ENCODE measurements around the gene TMEM179B. TPM values are rescaled to one million over a fixed set of nuclear protein-coding genes. Genes with fewer than 3 reads are reported as not detected.

Gene TMEM179B
- polyA plus RNA-seq, 1 experiment: 97.1 TPM

DNA sequence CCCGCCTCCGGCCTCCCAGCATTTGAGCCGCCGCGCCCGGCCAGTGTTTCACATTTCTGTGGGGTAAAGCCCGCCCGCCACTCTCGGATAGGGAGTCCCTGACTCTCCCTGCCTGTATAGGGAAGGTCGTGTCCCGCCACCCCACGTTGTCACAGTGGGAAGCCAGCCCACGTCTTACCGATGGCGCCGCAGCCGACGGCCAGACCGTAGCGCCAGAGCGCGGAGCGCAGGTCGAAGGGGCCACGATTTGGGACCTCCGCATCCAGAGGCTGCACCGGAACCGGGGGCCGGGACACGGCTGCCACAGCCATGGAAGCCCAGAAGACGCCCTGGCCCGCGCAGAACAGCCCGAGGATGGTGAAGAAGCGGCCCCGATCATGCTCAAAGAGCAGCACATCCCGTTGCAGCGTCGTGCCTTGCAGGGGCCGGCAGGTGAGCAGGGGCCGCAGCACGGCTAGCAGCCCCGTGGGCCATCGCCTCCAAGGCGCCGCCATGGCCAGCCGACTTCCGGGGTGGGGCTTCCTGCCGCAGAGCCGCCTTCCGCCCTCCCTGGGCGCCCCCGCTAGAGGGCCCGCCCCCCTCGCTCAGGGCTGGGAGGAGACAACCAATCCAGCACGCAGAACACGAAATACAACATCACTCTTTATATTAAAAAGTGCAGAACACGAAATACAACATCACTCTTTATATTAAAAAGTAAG, 4.4 kb downstream of the TMEM179B start, which contains the start of gene TMEM223:
Gene TMEM223, minus strand, starts transcription at position 506 of the 701 bp plus-strand sequence. Its CDS starts 12 bp downstream, at position 494.
- peak; percentile 26 for DNase-seq (ENCODE audit: low read depth)
- peak; percentile 8; the same call in 1 of the 2 replicates for TF ChIP-seq CTCF (IDR thresholded peaks at IDR 0.05; ENCODE audit: insufficient read depth, low read depth, low read length)
- Histone ChIP-seq H3K27me3 (ENCODE audit: control insufficient read depth, insufficient read depth, low read length) (no peaks in the 10 kb centered on the region), H3K36me3 (ENCODE audit: control insufficient read depth, insufficient read depth, low read length) (peaks cover 21% of the 10 kb centered on the region), H3K4me3 (ENCODE audit: low read depth, low read length) (peak within 1 kb of the TSS; percentile 88)
- CTCF ChIA-PET: no interaction called here
- POLR2A ChIA-PET: interaction anchor here (0.7 kb wide), 1 partner anchor 48 kb away, joined by 13 read pairs; no protein-coding TSS in a partner anchor

GRCh38 chr11:62792202-62792575, 5.0 kb downstream of the TMEM179B start:
- no peak for TF ChIP-seq CTCF (IDR thresholded peaks at IDR 0.05; ENCODE audit: insufficient read depth, low read depth, low read length)
- no peak for DNase-seq (ENCODE audit: low read depth)
- Histone ChIP-seq H3K27me3 (ENCODE audit: control insufficient read depth, insufficient read depth, low read length) (no peaks in the 10 kb centered on the region), H3K36me3 (ENCODE audit: control insufficient read depth, insufficient read depth, low read length) (peaks cover 23% of the 10 kb centered on the region), H3K4me3 (ENCODE audit: low read depth, low read length) (no peak overlapping the region)
- ChIA-PET CTCF (no interaction called here), POLR2A (no interaction called here)

- CTCF ChIA-PET: no interaction called here
- DNase-seq (ENCODE audit: low read depth): no peak
- Histone ChIP-seq H3K36me3 (ENCODE audit: control insufficient read depth, insufficient read depth, low read length) (peaks cover 34% of the 10 kb centered on the region), H3K4me3 (ENCODE audit: low read depth, low read length) (no peak overlapping the region), H3K27me3 (ENCODE audit: control insufficient read depth, insufficient read depth, low read length) (no peaks in the 10 kb centered on the region)
- POLR2A ChIA-PET: interaction anchor here (0.6 kb wide), 1 partner anchor 38 kb away, joined by 3 read pairs; the partner anchor contains the start of gene STX5
- TF ChIP-seq CTCF (IDR thresholded peaks at IDR 0.05; ENCODE audit: insufficient read depth, low read depth, low read length): no peak
Measured at GRCh38 chr11:62794201-62794775, 7.1 kb downstream of the TMEM179B start.

DNA sequence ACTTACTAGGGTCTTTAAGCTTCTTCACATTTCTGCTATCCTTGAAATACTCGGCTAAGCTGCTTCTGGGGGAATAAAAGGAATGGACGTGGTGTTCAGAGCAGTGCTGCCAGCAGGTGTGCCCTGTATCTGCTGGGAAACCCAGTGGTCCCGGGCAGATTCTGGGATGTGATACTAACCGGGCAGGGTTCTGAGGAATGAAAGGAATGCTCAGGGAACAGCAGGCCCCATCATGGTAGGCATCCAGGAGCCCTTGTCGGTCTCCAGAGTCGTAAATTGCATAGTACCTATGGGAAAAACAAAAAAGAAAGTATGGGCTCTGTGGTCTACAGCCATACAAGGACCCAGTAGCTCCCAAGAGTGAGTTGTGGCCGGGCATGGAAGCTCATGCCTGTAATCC, 9.1 kb downstream of the TMEM179B start:
- Histone ChIP-seq H3K36me3 (ENCODE audit: control insufficient read depth, insufficient read depth, low read length) (peaks cover 43% of the 10 kb centered on the region), H3K27me3 (ENCODE audit: control insufficient read depth, insufficient read depth, low read length) (no peaks in the 10 kb centered on the region), H3K4me3 (ENCODE audit: low read depth, low read length) (no peak overlapping the region)
- no peak for DNase-seq (ENCODE audit: low read depth)
- ChIA-PET CTCF (interaction anchor here (1.8 kb wide), 1 partner anchor 9 kb away, joined by 5 read pairs; the partner anchor contains the start of gene TMEM179B), POLR2A (no interaction called here)
- no peak for TF ChIP-seq CTCF (IDR thresholded peaks at IDR 0.05; ENCODE audit: insufficient read depth, low read depth, low read length)

- ChIA-PET POLR2A (no interaction called here), CTCF (interaction anchor here (2.4 kb wide), 1 partner anchor 13 kb away, joined by 14 read pairs; the partner anchor contains the start of gene TMEM179B)
- Histone ChIP-seq H3K27me3 (ENCODE audit: control insufficient read depth, insufficient read depth, low read length) (no peaks in the 10 kb centered on the region), H3K4me3 (ENCODE audit: low read depth, low read length) (no peak overlapping the region), H3K36me3 (ENCODE audit: control insufficient read depth, insufficient read depth, low read length) (peaks cover 50% of the 10 kb centered on the region)
- TF ChIP-seq CTCF (IDR thresholded peaks at IDR 0.05; ENCODE audit: insufficient read depth, low read depth, low read length): no peak
- no peak for DNase-seq (ENCODE audit: low read depth)
Measured at GRCh38 chr11:62799486-62799885, 12.3 kb downstream of the TMEM179B start.

Data from BJ (cell line).